NCI-H1930 (cell line): ENCODE measurements around the gene TMEM178A.
"Not testable (repeated sequence)": the region's sequence is repeated elsewhere in the genome, so short reads cannot be mapped to it uniquely, and the experiment has no call there.

Experiments used
- DNase-seq, 2 experiments: peaks; one replicate each; lab custom pipeline; 2025; lab: John Stamatoyannopoulos, UW

Gene TMEM178A

DNA sequence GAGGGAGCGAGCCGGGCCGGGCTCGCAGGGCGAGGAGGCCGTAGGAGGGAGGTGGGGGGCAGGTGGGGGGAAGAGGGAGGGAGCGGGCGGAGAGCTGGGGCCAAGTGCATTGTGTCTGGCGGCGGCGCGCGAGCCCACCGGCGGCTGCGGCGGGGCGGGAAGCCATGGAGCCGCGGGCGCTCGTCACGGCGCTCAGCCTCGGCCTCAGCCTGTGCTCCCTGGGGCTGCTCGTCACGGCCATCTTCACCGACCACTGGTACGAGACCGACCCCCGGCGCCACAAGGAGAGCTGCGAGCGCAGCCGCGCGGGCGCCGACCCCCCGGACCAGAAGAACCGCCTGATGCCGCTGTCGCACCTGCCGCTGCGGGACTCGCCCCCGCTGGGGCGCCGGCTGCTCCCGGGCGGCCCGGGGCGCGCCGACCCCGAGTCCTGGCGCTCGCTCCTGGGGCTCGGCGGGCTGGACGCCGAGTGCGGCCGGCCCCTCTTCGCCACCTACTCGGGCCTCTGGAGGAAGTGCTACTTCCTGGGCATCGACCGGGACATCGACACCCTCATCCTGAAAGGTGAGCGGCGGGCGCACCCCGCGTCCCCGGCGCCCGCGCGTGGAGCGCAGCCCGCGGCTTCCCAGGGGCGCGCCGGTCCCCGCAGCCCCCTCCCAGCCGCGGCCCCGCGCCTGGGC is at the start of gene TMEM178A:
Gene TMEM178A (plus strand): TSS at position 107 of the 680 bp plus-strand sequence. CDS start 58 bp downstream, at position 165.
- no peak for DNase-seq

DNA sequence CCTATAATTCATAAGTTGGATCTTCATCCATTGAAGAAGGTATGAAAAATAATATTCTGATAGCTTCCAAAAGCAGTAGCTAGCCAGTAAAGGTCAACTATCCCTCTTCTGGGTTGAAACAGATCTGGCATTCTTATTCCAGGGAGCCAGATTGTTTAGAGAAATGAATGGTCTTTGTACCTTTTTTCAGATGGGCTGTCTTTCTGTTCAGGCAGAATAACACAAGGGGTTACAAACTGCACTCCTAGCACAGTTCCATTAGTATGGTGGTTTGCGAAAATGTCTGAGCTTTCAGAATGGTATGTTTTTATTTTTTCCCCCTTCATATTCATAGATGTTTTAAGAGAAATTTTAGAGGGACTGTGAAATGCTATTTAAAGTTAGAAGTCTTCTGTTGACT is 47.5 kb upstream of the TMEM178A start:
- DNase-seq, result no peak

- DNase-seq, result no peak
These were observed 47.0 kb upstream of the TMEM178A start for GRCh38 chr2:39618736-39619135.

GRCh38 chr2:39620067-39620466 is 45.6 kb upstream of the TMEM178A start:
- DNase-seq, result no peak

DNA sequence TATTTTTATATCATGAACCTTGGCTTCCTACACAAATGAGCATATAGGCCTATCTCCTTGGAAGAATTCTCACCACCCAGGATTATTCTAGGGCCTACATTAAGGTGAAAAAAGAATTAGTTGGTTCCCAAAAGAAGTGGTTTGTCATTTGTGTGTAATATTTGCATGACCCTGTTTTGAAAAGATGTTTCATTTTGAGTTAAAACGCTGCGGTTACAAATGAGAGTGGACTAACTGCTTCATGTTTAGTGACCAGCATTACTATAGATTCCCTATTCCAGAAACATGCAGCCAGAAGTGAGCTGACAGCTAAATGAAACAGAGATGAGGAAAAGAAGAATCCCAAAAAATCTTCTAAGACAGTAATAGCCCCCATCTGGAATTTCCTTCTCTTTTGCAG is 44.1 kb upstream of the TMEM178A start:
- no peak for DNase-seq

DNA sequence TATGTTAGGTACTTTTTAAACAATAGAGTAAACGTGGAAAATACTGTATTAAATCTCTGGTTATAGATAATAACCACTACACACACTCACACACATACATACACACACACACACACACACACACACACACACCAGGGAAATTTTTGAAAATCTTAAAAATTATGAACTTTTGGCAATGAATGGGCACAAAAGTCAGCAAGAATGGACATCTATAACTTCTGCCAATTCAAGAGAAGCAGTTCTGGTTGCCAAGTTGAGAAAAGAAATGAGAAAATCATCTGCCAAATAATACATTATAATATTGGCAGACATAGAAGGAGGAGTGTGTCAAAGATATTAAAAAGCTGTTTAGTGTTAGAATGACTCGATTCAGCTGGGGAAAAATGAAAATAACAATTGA is 42.9 kb upstream of the TMEM178A start:
- DNase-seq, result no peak

DNA sequence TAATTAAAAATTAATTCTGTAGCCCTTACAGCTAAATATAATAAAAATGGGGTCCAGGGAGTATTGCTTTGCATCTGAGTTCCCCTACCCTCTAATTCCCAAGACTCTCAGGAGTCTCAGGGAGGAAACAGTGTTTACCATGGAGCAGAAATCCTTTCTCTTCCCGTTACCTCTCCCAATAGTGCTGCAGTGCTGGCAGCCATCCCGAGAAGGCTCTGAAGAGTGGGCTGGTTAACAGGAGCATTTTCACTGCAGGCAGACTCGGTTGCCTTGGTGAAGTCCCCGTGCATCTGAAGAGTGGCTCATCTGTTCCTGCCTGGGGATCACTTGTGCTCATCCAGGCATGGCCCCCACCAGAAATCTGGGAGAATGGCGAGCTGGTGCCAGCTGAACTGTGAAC is 41.8 kb upstream of the TMEM178A start:
- no peak for DNase-seq

- DNase-seq, result no peak
These were observed 40.4 kb upstream of the TMEM178A start for GRCh38 chr2:39625193-39625926.

DNA sequence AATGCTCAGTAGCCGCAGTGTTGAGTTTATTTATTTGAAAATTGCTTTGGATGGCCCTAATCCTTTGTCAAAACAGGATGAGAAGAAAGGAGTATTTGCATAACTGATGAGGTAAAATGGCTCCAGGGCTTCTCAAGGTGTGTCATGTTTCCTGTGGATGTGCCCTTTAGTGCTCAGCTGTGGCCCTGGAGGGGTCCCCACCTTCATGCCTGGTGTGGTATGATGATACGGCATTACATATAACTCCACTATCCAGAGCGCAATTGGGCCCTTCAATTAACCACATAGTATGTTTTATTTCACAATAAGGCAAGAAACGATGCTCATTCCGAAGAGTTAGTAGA is 39.8 kb upstream of the TMEM178A start:
- DNase-seq, result no peak

DNA sequence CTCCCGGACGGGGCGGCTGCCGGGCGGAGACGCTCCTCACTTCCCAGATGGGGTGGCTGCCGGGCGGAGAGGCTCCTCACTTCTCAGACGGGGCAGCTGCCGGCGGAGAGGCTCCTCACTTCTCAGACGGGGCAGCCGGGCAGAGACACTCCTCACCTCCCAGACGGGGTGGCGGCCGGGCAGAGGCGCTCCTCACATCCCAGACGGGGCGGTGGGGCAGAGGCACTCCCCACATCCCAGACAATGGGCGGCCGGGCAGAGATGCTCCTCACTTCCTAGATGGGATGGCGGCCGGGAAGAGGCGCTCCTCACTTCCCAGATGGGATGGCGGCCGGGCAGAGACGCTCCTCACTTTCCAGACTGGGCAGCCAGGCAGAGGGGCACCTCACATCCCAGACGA is 37.4 kb upstream of the TMEM178A start:
- not testable (repeated sequence) for DNase-seq

DNA sequence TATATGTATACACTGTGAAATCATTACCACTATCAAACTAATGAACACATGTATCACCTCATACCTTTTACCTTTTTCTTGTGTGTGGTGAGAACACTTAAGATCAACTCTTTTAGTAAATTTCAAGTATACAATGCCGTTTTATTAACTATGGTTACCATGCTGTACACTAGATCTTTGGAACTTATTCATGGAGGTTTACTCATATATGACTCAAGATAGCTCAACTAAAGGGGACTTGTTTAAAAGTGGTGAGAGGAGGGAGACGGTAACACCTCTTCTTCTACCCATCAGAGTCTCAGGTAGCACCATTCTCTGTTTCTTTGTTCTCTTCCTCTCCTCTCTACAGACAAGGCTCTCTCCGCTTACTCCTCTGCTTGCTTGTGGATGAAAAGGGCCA is 36.1 kb upstream of the TMEM178A start:
- DNase-seq, result no peak

DNA sequence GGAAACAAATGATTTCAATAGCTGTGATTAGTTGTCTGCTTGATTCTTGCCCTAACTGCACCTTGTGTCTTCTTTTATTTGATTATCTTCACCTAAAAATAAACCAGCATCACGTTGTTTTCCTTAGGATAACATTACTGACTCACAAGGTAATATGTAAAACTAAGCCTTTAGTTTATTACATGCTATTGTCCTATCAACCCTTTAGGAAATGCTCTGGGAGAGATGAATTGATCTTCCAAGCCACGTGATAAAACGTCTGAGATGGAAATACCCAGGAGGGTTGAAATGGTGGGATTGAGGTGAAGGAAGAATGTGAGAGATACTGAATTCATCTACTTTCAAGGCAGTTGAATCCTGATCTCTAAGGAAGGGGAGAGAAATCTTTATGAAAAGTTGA is 34.5 kb upstream of the TMEM178A start:
- no peak for DNase-seq

DNA sequence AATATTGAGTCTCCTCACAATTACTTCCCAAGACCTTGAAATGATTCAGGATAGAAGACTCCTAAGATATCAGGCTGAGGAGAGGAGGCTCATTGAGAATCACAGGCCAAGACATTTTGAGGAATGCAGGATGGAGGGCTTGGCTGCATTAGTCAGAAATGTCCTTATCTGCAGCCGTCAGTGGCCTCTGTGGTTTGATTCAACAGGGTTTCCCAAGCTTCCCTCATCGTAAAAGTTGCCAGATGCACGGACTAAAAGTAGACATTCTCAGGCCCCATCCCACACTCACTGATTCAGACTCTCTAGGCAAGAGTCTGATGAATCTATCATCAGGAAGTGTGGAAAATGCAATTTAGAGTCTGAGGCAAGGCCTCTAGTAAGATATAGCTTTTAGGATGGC is 34.0 kb upstream of the TMEM178A start:
- DNase-seq, result no peak

DNA sequence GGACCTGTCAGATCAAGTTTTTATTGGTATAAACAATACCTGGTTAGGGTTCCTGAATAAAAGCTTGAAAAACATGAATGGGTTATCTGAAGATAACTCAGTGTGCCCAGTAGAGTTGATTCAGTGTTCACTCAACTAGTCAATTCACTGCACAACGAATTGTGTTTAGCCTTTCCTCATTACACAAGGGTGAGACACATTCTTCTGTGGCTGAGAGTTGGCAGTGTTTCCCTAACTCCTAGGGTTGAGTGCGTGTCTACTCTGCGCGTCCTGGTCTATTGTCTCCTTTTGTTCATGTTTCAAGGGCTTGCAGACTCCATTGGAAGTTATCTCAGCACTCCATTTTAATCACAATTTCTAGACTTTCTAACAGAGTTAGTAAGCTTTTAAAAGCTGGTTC is 32.8 kb upstream of the TMEM178A start:
- no peak for DNase-seq

GRCh38 chr2:39636306-39636705 is 29.4 kb upstream of the TMEM178A start:
- no peak for DNase-seq

- no peak for DNase-seq
These were observed 27.1 kb upstream of the TMEM178A start for GRCh38 chr2:39638581-39638980.

GRCh38 chr2:39640107-39640506 is 25.6 kb upstream of the TMEM178A start:
- no peak for DNase-seq

DNA sequence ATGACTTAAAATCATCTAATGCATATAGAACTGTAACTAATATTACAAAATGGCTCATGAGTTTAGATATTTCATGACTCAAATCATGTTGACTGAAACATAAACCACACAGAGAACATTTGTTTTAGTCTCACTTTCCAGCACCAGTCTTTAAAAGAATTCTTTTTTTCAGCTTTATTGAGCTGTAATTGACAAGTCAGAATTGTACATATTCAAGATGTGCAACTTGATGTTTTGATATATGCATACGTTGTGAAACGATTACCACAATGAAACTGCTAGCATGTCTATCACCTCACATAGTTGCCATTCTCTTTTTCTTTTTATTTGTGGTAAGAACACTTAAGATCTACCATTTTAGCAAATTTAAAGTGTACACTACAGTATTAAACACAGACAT is 25.0 kb upstream of the TMEM178A start:
- DNase-seq, result no peak

DNA sequence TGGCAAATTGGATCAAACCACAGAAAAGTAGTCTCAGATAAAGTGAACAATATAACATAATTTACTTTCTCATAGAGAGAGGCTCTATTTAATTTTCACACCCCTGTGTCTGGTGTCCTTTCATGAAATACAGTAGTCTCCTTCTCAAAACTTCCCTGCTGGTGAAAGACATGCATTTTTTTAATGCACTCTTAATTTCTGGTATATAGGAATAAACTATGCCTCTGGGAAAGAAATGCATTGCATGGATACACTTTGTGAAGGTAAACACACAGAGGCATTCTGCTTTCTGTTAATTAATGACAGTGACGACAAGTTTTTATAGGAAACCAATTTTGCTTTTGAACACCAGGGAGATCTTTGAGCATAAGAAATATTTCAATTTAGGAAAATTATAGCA is 24.1 kb upstream of the TMEM178A start:
- DNase-seq, result no peak

DNA sequence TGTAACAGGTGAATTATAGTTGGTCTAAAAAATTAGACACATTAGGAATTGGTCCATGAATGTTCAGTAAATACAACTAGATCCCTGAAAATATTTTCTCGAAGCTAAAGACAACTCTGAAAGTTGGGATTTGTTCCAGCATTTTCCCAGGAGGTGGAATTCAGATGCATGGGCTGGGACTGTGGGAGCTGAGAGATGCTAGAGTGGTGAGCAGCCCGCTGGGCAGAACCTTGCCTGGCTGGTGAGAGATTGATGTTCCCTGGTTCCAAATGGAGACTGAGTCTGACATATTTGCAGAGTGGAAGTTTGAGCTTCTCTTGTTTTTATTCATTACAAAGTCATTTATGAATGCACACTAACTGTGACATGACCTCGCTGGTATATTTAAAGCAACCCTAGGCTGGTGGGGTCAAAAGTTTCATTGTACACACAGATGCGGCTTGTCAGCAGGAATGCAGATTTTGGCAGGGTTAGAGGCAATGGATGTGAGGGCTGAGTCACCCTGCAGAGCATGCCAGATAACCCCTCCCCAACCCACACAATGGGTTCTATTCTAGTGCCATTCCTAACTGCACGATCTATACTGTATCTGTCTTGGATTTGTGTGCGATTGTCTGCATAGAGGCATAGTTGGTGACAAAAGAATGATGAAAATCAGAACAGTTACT is 23.5 kb upstream of the TMEM178A start:
- no peak for DNase-seq

DNA sequence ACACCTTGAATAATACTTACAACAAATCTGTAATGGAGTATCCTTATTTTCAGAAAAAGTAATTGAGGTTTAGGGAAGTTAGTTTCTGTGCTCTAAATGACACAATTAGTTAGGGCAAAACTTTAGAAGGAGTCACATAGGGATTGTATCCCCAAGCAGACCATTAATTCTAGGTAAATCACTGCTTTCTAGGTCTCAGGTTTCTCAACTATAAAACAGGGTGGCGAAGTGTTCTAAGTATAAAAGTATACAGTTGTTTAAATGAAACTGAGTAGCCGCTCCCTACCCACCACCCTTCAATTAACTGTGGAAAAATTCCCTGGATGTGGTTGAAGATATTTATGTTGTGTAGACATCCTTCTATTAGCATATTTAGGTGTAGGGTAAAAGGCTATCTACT is 19.9 kb upstream of the TMEM178A start:
- DNase-seq, result no peak

DNA sequence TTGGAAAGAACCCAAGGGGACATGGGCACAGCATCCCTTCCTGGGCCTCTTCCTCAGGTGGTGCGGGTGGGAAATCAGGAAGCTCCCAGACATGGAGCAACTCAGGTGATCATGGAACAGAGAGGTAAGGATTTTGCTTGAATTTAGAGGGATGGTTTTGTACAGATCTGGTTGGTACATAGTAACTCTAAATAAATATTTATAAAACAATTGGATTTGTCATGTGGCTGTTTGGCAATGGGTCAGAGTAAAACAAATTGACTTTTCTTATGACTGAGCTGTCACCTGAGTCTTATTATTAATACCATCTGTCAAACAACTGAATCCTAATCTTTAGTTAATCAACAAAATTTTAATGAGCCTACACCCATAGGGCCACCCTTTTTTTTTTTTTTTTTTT is 19.4 kb upstream of the TMEM178A start:
- DNase-seq, result no peak

- no peak for DNase-seq
These were observed 18.5 kb upstream of the TMEM178A start for GRCh38 chr2:39647104-39647765.
